COR-L47 (cell line): ENCODE results near the gene IL20RB.
"Not testable (repeated sequence)": the region's sequence is repeated elsewhere in the genome, so short reads cannot be mapped to it uniquely, and the experiment has no call there.

ENCODE experiments used
- DNase-seq: peaks from one replicate; lab custom pipeline; 2025; lab: John Stamatoyannopoulos, UW

IL20RB gene

DNA sequence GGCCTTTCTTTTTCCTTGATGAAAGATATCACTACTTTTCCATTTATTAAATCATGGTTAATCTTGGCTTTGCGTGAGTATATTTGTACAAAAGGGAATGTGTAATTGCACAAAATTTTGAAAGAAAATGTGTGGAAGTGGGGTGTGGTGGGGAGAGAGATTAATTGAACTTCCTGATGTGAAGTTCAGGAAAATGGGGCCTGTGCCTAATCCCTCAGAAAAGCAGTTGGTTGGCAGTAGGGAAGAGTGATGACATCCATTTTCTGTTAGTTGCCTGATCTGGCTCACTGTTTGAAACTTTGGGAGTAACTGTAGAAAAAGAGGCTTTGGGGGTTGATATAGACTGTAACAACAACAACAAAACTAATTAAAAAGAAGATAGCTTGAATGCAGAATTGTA, 10.8 kb upstream of the IL20RB start:
- DNase-seq = no peak

- no peak for DNase-seq
Observed at GRCh38 chr3:136947477-136947876, 10.3 kb upstream of the IL20RB start.

DNA sequence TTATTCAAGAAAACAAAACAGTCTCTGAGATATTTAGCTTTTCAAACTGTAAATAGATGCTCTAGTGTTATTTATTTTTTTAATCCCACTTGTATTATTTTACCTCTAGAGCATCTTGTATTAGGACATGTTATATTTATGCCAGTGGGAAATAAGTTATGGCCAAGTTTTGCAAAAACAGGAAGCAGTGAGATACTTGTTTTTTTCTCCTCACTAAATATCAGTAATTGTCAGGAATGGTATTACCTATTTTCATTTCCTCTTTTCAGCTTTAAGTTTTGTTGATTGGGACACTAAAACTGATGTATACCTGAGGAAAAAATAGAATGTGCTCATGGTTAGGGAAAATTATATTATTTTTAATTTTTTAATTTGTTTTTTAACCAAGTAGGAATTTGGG, 8.6 kb upstream of the IL20RB start:
- no peak for DNase-seq

DNA sequence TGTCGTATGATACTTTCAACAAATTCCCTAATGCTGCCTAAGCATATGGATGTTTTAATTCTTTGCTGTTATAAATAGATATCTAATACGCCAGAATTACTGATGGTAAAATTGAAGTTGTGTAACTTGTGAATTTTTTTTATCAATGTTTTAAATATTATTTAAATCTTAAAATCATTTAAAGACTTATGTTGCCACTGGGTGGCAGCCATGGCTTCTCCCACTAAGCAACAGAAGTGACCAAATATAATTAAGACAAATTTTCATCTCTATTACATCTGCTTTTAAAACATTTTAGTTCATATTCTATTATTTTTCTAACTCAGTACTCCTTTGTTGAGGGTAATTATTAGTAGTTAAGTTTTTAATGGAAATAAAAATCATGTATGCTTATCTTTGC, 8.1 kb upstream of the IL20RB start:
- DNase-seq = peak; percentile 1

DNA sequence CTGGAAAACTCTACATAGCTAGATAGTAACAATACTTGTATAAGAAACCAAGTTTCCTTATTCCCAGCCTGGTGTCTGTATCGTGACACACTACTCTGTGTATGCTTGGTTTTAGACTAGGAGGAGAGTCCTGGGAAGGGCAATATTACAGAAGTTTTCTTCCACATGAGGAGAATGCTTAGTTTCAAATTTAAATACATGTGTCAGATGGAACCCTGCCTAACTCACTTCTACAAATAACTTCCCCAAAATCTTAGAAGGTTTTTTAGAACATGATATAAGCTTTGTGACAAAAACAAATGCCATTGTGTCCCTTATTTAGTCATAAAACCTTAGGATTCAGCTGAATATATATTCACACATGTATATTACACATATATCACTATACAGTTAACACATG, 7.2 kb upstream of the IL20RB start:
- no peak for DNase-seq

GRCh38 chr3:136952292-136952691, 5.5 kb upstream of the IL20RB start:
- no peak for DNase-seq

DNA sequence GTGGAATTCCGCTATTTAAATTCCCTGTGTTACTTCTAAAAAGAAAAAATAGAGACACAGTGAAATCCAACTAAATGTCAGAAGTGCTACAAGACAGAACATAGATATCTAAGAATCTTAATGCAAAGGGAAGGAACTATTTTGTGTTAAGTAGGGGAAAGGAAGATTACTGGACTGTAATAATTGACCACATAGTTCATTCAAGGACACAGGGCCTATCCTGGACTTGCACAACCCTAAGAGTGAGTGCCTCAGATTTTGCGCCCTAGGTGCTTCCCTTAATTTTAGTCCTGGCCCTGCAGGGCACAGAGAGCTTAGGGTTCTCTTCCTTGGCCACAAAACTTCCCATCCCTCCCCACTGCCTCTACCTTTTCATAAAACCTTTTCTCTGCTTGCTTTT, 3.5 kb upstream of the IL20RB start:
- no peak for DNase-seq

DNA sequence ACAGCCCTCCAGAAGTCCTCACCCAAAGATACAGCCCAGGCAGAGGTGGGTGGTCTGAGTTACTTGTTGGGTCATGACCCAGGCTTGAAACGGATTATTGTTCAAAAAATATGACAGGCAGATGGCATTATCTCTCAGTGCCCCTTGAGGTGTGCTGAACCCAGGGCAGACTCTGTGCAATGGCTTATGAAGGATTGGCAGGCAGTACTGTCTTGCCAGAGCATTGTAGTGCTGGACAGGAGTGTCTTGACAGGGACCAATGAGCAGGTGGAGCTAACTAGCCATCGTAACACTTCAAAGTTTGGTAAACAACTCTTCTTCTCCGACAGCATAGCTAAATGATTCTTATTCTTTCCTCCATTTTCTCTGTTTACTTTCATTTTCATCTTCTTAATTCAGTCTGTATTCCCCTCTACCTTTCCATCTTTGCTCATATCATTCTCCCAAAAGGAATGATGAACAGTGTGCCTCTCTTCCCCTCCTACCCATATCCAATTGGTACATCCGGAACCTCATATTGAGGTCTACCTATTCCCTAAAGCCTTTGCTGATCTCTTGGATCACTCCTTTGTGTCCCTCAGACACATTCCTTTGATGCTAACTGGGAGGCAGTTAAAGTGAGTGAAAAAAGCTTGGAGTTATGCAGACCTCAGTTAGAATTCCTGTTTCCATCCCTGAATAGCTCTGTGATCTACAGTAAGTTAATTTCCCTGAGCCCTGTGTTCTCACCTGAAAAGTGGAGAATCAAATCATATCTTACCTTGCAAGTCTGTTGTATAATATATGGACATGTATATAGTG, 2.6 kb upstream of the IL20RB start:
- DNase-seq = no peak

GRCh38 chr3:136955813-136956212, 2.0 kb upstream of the IL20RB start:
- DNase-seq = no peak

- DNase-seq = no peak
Observed at GRCh38 chr3:136956971-136957370, 812 bp upstream of the IL20RB start.

DNA sequence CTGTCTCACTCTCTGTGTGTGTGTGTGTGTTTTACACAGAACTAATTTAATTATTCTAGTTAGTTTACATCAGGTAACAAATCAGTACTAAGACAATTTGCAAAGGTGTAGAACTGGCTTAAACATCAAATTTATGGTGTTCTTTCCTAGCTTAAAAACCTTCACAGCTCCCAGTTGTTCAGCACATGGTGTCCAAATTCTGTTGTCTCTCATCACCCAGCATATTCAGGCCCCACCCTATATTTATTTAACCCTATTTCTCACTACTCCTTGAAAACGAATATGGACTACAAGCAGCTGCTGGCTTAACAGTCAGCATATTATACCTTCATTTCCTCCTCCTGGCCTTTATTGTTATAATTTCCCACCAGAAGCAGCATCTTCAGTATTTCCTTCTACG, 1.2 kb downstream of the IL20RB start:
- DNase-seq = no peak

DNA sequence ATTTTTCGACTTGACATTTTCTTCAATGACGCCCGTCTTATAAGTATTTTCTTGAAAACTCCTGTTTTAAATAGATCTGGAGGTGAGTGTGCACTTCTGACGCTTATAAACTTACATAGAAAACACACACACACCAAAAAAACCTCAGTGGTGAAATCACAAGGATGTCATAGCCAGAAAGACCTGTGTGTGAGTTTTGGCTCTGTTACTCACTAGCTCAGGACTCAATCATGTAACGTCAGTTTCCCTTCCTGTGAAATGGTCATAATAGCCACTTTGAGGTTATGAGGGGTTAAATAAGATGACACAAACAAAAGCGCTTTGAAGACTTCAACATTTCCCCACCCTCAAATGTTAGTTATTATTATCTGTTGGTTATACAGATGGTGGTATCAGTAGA, 1.8 kb downstream of the IL20RB start:
- no peak for DNase-seq

GRCh38 chr3:136960838-136961836, 3.4 kb downstream of the IL20RB start:
- no peak for DNase-seq

DNA sequence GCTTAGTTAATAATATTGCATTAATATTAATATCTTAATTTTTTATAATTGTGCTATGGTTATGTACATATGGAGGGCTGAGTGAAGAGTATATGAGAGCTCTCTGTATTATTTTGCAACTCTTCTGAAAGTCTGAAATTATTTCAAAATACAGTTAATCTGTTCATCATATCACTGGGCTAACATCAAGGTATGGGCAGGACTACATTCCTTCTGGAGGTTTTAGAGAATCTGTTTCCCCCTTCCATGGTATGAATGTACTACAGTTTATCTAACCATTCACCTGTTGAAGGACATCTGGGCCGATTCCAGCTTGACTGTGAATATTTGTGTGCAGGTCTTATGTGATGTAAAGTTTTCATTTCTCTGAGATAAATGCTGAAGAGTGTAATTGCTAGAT, 5.1 kb downstream of the IL20RB start:
- DNase-seq = no peak

DNA sequence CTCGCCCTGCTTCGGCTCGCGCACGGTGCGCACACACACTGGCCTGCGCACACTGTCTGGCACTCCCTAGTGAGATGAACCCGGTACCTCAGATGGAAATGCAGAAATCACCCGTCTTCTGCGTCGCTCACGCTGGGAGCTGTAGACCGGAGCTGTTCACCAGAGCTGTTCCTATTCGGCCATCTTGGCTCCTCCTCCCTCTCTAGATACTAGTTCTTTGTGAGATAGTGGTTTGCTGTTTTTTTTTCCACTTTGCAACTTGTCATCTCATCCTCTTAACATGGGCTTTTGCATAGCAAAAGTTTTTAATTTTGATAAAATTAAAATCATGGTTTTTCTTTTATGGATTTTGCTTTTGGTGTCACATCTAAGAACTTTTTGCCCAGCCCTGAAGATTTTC, 11.8 kb downstream of the IL20RB start:
- DNase-seq = not testable (repeated sequence)

DNA sequence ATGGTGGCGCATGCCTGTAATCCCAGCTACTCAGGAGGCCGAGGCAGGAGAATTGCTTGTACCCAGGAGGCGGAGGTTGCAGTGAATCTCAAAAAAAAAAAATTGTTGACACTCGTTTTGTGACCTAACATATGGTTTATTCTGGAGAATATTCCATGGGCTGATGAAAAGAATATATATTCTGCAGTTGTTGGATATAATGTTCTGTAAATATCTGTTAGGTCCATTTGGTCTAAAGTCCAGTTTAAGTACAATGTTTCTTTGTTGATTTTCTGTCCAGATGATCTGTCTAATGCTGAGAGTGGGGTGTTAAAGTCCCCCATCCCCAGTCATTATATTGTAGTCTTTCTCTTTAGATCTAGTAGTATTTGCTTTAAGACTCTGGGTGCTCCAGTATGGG, 15.6 kb downstream of the IL20RB start:
- DNase-seq = no peak

- no peak for DNase-seq
Observed at GRCh38 chr3:136974670-136975069, 16.9 kb downstream of the IL20RB start.

DNA sequence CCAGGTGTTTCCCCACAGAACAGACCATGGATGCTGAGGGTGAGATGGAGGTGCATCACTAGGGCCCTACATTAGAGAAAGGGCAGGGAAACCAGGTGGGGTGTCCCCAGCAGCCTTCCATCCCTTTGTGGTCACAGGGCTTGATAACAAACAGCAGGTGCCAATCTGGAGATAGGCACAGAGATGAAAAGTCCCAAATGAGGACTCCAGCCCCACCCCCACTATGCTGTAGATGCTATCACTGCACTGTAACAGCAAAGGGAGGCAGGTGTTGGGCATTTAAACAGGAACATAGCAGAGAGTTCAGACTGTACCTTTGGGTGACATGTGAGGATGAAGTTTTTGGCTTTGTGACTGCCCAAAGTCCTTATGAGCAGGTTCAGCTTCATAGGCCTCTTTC, 21.4 kb downstream of the IL20RB start:
- DNase-seq = no peak

DNA sequence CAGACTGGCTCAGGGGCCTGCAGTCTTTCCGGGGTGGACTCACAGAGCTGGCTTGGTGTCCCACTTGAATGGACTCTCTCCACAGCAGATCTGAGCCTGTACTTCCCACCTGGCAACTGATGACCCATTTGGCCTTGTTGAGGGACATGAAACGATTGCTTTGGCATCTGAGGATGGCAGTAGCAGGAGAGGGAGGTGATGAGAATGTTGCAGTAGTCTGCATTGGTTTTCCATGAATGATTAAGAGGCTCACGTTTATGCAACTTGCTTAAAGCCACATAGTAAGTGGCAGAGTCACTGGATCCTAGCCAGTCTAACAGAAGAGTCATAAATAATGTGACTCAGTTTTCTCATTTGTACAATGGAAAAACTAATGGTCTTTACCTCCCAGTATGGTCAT, 21.9 kb downstream of the IL20RB start:
- no peak for DNase-seq

GRCh38 chr3:136982033-136982432, 24.2 kb downstream of the IL20RB start:
- DNase-seq = no peak

- no peak for DNase-seq
Observed at GRCh38 chr3:136982520-136983138, 24.8 kb downstream of the IL20RB start.

DNA sequence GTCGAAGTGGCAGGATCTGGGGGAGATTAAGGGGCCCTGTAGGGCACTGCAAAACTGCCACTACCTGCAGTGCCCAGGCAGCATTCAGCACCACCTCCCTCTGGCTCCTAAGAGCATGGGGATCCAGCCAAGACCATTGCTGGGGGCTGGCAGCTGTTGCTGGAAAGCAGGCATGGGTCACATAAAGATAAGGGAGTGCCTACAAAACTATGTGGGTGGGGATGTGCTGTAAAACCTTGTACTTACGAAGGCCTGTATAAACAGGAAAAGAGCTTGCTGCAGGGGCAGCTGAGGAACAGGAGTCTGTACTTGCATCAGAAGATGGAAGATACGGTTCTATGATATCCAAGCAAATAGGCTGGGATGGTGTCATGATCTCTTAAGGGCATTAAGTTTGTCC, 27.1 kb downstream of the IL20RB start:
- no peak for DNase-seq
